Neuronal stem cell (in vitro differentiated cells): Measurements from ENCODE around the gene MTERF4.
"Not testable (repeated sequence)": the region's sequence is repeated elsewhere in the genome, so short reads cannot be mapped to it uniquely, and the experiment has no call there.

ENCODE experiments used
- DNase-seq: peaks from one replicate; pipeline ENCODE4 v3.0.0-alpha.2; 2013; ENCODE audit warnings: low spot score
- H2AFZ ChIP-seq: one replicate; pipeline ENCODE4 v1.6.1; 2013; ENCODE audit warnings: mild to moderate bottlenecking, low read length, inconsistent platforms
- H2AK5ac ChIP-seq: 2 replicates; pipeline ENCODE4 v1.6.1; 2013; ENCODE audit warnings: low read depth, mild to moderate bottlenecking, inconsistent platforms, low read length, moderate library complexity, mixed read lengths
- H2BK120ac ChIP-seq: 2 replicates; pipeline ENCODE4 v1.6.1; 2013; ENCODE audit warnings: low read depth, mild to moderate bottlenecking, inconsistent platforms, low read length, moderate library complexity, mixed read lengths
- H2BK12ac ChIP-seq: one replicate; pipeline ENCODE4 v1.6.1; 2013; ENCODE audit warnings: low read length, inconsistent platforms
- H2BK15ac ChIP-seq: 2 replicates; pipeline ENCODE4 v1.6.1; 2013; ENCODE audit warnings: mild to moderate bottlenecking, low read length, inconsistent platforms, mixed read lengths
- H2BK5ac ChIP-seq: one replicate; pipeline ENCODE4 v1.6.1; 2013; ENCODE audit warnings: inconsistent platforms, mild to moderate bottlenecking, low read length, moderate library complexity
- H3K14ac ChIP-seq: one replicate; pipeline ENCODE4 v1.6.1; 2013; ENCODE audit warnings: low read length, inconsistent platforms
- H3K18ac ChIP-seq: 2 replicates; pipeline ENCODE4 v1.6.1; 2013; ENCODE audit warnings: low read length, inconsistent platforms
- H3K23ac ChIP-seq: 2 replicates; pipeline ENCODE4 v1.6.1; 2013; ENCODE audit warnings: low read depth, mild to moderate bottlenecking, mixed read lengths, low read length, inconsistent platforms; ENCODE audit not compliant: poor library complexity
- H3K27ac ChIP-seq: replicated peaks from 3 replicates; pipeline ENCODE4 v1.5.1; 2013; ENCODE audit warnings: low read length, inconsistent platforms
- H3K27me3 ChIP-seq, 3 experiments: 2 replicates each; pipeline ENCODE4 v1.6.1; 2013; ENCODE audit warnings: low read length in 3 of 3, mild to moderate bottlenecking in 2 of 3, inconsistent platforms in 1 of 3, low read depth in 1 of 3, mixed read lengths in 1 of 3, moderate library complexity in 1 of 3; ENCODE audit not compliant: control insufficient read depth in 3 of 3, insufficient read depth in 3 of 3
- H3K36me3 ChIP-seq, 2 donors: replicated peaks in 1 of 2; 2 replicates each; pipeline ENCODE4 v1.6.1; 2013; ENCODE audit warnings: low read length in 2 of 2; ENCODE audit not compliant: control insufficient read depth in 2 of 2, insufficient read depth in 2 of 2
- H3K4ac ChIP-seq: 2 replicates; pipeline ENCODE4 v1.6.1; 2013; ENCODE audit warnings: inconsistent platforms, mild to moderate bottlenecking, low read length, moderate library complexity
- H3K4me1 ChIP-seq, 2 donors: 1 replicate in 1 of 2; 2 replicates in 1 of 2; pipeline ENCODE4 v1.6.1; 2013; ENCODE audit warnings: low read length in 2 of 2, low read depth in 1 of 2; ENCODE audit not compliant: control insufficient read depth in 2 of 2, insufficient read depth in 1 of 2
- H3K4me2 ChIP-seq: one replicate; pipeline ENCODE4 v1.6.1; 2013; ENCODE audit warnings: mild to moderate bottlenecking, low read length, inconsistent platforms; ENCODE audit not compliant: insufficient read depth, poor library complexity, severe bottlenecking
- H3K4me3 ChIP-seq, 2 donors: 2 replicates each; pipeline ENCODE4 v1.5.1; 2013; ENCODE audit warnings: low read length in 2 of 2, mild to moderate bottlenecking in 2 of 2, inconsistent platforms in 1 of 2, moderate library complexity in 1 of 2
- H3K79me1 ChIP-seq: one replicate; pipeline ENCODE4 v1.6.1; 2013; ENCODE audit warnings: low read depth, mild to moderate bottlenecking, inconsistent platforms, low read length, moderate library complexity
- H3K9ac ChIP-seq: one replicate; pipeline ENCODE4 v1.6.1; 2013; ENCODE audit warnings: mild to moderate bottlenecking, low read depth, low read length, inconsistent platforms; ENCODE audit not compliant: poor library complexity
- H3K9me3 ChIP-seq, 2 donors: replicated peaks in 1 of 2; 2 replicates each; pipeline versions ENCODE3 to v1.6.1; 2013; ENCODE audit warnings: low read length in 2 of 2, mild to moderate bottlenecking in 2 of 2, inconsistent platforms in 1 of 2, low read depth in 1 of 2, mixed read lengths in 1 of 2, moderate library complexity in 1 of 2; ENCODE audit not compliant: control insufficient read depth in 2 of 2, insufficient read depth in 1 of 2
- H4K8ac ChIP-seq: one replicate; pipeline ENCODE4 v1.6.1; 2013; ENCODE audit warnings: low read depth, mild to moderate bottlenecking, inconsistent platforms, low read length, moderate library complexity
- H4K91ac ChIP-seq: one replicate; pipeline ENCODE4 v1.6.1; 2013; ENCODE audit warnings: low read length, low read depth, mild to moderate bottlenecking, inconsistent platforms; ENCODE audit not compliant: poor library complexity
- WGBS, 2 donors: extraction: QIAGEN DNeasy Blood & Tissue Kit; methylation state at CpG; one replicate each; pipeline ENCODE4 v1.1.7; 2013; ENCODE audit warnings: missing lambda C conversion rate in 2 of 2, mixed read lengths in 1 of 2; ENCODE audit not compliant: insufficient read length in 2 of 2, insufficient replicate concordance in 1 of 2; ENCODE audit errors: extremely low coverage in 2 of 2; 5-methylcytosine and 5-hydroxymethylcytosine counted together

Gene MTERF4

DNA sequence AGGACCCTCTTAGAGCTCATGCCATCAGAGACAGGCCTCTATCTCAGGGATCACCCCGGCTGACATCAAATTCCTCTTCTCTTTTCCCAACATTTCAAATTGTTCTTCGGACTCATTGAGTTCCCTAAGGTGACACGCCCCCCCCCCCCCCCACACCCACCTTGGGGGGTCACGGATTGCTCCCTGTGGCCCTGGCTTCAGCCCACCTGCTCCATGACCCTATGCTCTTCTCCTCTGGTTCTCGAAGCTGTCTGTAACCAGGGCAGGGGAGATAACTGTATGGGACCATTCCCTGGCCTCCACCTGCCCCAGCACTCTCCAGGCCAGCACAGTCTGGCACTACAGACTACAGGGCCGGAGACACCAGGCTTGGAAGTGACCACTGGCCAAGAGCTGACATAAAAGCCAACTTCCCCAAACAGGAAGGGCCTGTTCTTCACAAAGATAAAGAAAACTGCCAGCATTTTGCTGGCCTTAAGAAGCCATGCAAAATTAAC, 7.1 kb downstream of the MTERF4 start:
- H2BK15ac ChIP-seq: no peak overlapping the region

DNA sequence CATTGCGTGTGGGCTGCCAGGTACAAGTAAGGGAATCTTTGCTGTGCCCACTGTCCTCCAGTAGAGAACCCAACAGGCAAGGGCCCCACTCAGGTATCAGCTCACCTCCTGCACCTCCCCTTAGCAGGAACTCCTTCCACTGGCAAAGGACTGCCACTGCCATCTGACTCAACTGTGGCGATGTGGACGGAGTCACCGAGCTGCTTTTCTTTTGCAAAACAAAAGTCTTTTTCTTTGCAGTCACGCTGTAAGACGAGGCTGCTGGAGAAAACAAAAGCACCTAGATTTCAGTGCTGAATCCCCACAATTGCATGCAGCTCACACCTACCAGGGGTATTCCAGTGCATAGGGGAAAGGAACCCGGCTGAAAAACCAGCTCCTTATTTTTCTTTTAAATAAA, 7.9 kb downstream of the MTERF4 start:
- Histone ChIP-seq H3K23ac (no peak overlapping the region), H3K27me3 (no peaks in the 10 kb centered on the region), H3K14ac (no peak overlapping the region), H2AK5ac (no peak overlapping the region), H2BK15ac (no peak overlapping the region), H3K4me1 (peaks cover 0 to 7% of the 10 kb centered on the region in 2 donors), H3K4ac (no peak overlapping the region), H4K91ac (no peak overlapping the region), H3K79me1 (no peaks in the 10 kb centered on the region), H2AFZ (no peak overlapping the region), H3K36me3 (peaks cover 35 to 100% of the 10 kb centered on the region in 2 donors), H2BK12ac (no peak overlapping the region), H3K9ac (no peak overlapping the region), H2BK120ac (no peak overlapping the region), H3K9me3 (no peaks in the 10 kb centered on the region), H3K4me3 (no peak overlapping the region), H3K18ac (no peak overlapping the region), H3K4me2 (no peak overlapping the region), H2BK5ac (no peak overlapping the region), H4K8ac (no peak overlapping the region), H3K27ac (no peak overlapping the region)
- WGBS, 2 donors: no CpG with 5 or more reads among the region's 7 CpGs
- no peak for DNase-seq

More for the DNA sequence above, 7.1 kb downstream of the MTERF4 start:
- no peaks in the 10 kb centered on the region for H3K9me3 ChIP-seq
- H3K79me1 ChIP-seq: no peaks in the 10 kb centered on the region
- DNase-seq: no peak
- no peak overlapping the region for H3K18ac ChIP-seq
- H2AFZ ChIP-seq: no peak overlapping the region
- no peak overlapping the region for H2BK5ac ChIP-seq
- no peak overlapping the region for H4K91ac ChIP-seq
- H3K14ac ChIP-seq: no peak overlapping the region
- H2BK12ac ChIP-seq: no peak overlapping the region
- no peak overlapping the region for H3K4ac ChIP-seq
- H2BK120ac ChIP-seq: no peak overlapping the region
- H4K8ac ChIP-seq: no peak overlapping the region
- peaks cover 0 to 7% of the 10 kb centered on the region in 2 donors for H3K4me1 ChIP-seq
- no peak overlapping the region for H3K4me2 ChIP-seq
- H3K4me3 ChIP-seq: no peak overlapping the region
- H3K23ac ChIP-seq: no peak overlapping the region
- H3K9ac ChIP-seq: no peak overlapping the region
- no peaks in the 10 kb centered on the region for H3K27me3 ChIP-seq
- H2AK5ac ChIP-seq: no peak overlapping the region
- WGBS, 2 donors: no CpG with 5 or more reads among the region's 6 CpGs
- peaks cover 34 to 100% of the 10 kb centered on the region in 2 donors for H3K36me3 ChIP-seq
- H3K27ac ChIP-seq: no peak overlapping the region

DNA sequence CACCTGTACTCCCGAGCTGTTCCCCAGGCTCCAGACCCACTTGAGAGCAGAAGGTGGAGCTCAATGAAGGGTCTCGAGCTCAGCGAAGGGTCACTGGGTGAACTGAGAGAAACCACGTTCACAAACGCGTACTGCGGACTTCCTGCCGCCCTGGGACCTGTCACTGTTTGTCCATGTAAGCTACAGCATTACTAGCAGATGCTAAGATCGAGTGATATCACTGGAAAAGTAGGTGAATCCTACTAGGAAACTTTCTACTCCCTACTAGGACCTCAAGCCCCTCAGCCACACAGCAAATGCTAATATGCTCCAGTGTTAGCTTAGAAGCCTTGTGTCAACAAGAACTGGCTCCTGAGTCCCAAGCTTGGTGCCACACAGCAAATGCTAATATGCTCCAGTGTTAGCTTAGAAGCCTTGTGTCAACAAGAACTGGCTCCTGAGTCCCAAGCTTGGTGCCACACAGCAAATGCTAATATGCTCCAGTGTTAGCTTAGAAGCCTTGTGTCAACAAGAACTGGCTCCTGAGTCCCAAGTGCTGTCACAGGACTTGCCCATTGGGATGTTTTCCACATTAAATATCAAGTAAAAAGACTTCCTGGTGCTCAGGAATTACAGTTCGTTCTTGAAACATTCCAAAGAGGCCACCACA, 8.8 kb downstream of the MTERF4 start:
- peaks cover 40 to 100% of the 10 kb centered on the region in 2 donors for H3K36me3 ChIP-seq

DNA sequence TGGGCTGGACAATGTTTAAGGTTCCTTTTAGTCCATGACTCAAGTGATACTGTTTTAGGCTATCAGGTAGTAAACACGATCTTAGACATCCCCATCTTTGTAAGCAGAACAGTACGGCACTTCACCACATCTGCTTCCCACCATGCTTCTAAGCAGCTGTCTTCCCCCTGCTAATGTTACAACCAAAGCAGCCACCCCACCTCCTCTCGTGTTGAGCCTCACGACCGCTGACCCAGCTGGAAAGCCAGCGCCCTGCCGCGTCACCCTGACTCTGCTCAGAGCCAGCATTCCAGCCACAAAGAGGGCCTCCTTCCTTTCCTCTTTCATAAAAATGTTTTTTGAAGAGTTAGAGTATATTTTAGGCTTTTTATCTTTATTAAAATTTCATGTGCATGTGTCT, 9.4 kb downstream of the MTERF4 start:
- peaks cover 0 to 7% of the 10 kb centered on the region in 2 donors for H3K4me1 ChIP-seq
- no peak overlapping the region for H2BK120ac ChIP-seq
- H2BK15ac ChIP-seq: no peak overlapping the region
- no peaks in the 10 kb centered on the region for H3K9me3 ChIP-seq
- H3K4me3 ChIP-seq: no peak overlapping the region
- H3K79me1 ChIP-seq: no peaks in the 10 kb centered on the region
- no CpG with 5 or more reads among the region's 8 CpGs for WGBS, 2 donors
- H2BK12ac ChIP-seq: no peak overlapping the region
- H3K9ac ChIP-seq: no peak overlapping the region
- H2BK5ac ChIP-seq: no peak overlapping the region
- peaks cover 41 to 100% of the 10 kb centered on the region in 2 donors for H3K36me3 ChIP-seq
- H3K23ac ChIP-seq: no peak overlapping the region
- no peak overlapping the region for H3K14ac ChIP-seq
- H3K18ac ChIP-seq: no peak overlapping the region
- H2AFZ ChIP-seq: no peak overlapping the region
- H4K91ac ChIP-seq: no peak overlapping the region
- H3K4ac ChIP-seq: no peak overlapping the region
- H2AK5ac ChIP-seq: no peak overlapping the region
- no peak overlapping the region for H3K4me2 ChIP-seq
- H4K8ac ChIP-seq: no peak overlapping the region
- no peak overlapping the region for H3K27ac ChIP-seq
- H3K27me3 ChIP-seq: no peaks in the 10 kb centered on the region
- DNase-seq: no peak

More for the DNA sequence above, 8.8 kb downstream of the MTERF4 start:
- H3K14ac ChIP-seq, H3K4me3 ChIP-seq, H3K4me1 ChIP-seq, H3K4ac ChIP-seq, H2AK5ac ChIP-seq, H3K79me1 ChIP-seq, H2AFZ ChIP-seq, H4K91ac ChIP-seq, H2BK120ac ChIP-seq, H3K18ac ChIP-seq, H2BK15ac ChIP-seq, H3K23ac ChIP-seq, H3K27ac ChIP-seq, H4K8ac ChIP-seq, H3K27me3 ChIP-seq, DNase-seq, H3K4me2 ChIP-seq, H3K9ac ChIP-seq, H2BK5ac ChIP-seq, H3K9me3 ChIP-seq, H2BK12ac ChIP-seq: not testable (repeated sequence)
- no CpG with 5 or more reads among the region's 10 CpGs for WGBS, 2 donors
